HEK293T (cell line): Measurements from ENCODE around the gene MYO16.

Experiments
- ELF4 ChIP-seq: fragments of 450-650 bp; IDR thresholded peaks from 2 replicates; pipeline ENCODE4 v1.6.1; 2017; ENCODE audit warnings: antibody characterized with exemption
- FOXA1 ChIP-seq: fragments of 450-650 bp; IDR thresholded peaks from 2 replicates; pipeline ENCODE4 v1.6.1; 2016; ENCODE audit warnings: mild to moderate bottlenecking
- FOXK2 ChIP-seq: fragments of 450-650 bp; IDR thresholded peaks from 2 replicates; pipeline ENCODE4 v1.6.1; 2016; ENCODE audit warnings: mild to moderate bottlenecking
- FOXM1 ChIP-seq: fragments of 450-650 bp; IDR thresholded peaks from 2 replicates; pipeline ENCODE4 v1.6.1; 2017; ENCODE audit warnings: mild to moderate bottlenecking, borderline replicate concordance
- HDGF ChIP-seq: fragments of 450-650 bp; IDR thresholded peaks from 2 replicates; pipeline ENCODE4 v1.6.1; 2017; ENCODE audit warnings: antibody characterized with exemption, borderline replicate concordance
- L3MBTL2 ChIP-seq: fragments of 450-650 bp; conservative IDR thresholded peaks from 2 replicates; pipeline ENCODE4 v1.6.1; 2016; ENCODE audit warnings: mild to moderate bottlenecking
- NFRKB ChIP-seq: fragments of 450-650 bp; IDR thresholded peaks from 2 replicates; pipeline ENCODE4 v1.6.1; 2016; ENCODE audit warnings: mild to moderate bottlenecking, moderate library complexity
- SP1 ChIP-seq: fragments of 450-650 bp; IDR thresholded peaks from 2 replicates; pipeline ENCODE4 v1.6.1; 2017
- SUZ12 ChIP-seq: fragments of 450-650 bp; IDR thresholded peaks from 2 replicates; pipeline ENCODE4 v1.6.1; 2016; ENCODE audit warnings: mild to moderate bottlenecking
- TARDBP ChIP-seq: fragments of 450-650 bp; IDR thresholded peaks from 2 replicates; pipeline ENCODE4 v1.6.1; 2016
- ZNF384 ChIP-seq: fragments of 450-650 bp; IDR thresholded peaks from 2 replicates; pipeline ENCODE4 v1.6.1; 2016
- TF ChIP-seq, protein P1 (sequence below): fragments of 450-650 bp; IDR thresholded peaks from 2 replicates; pipeline ENCODE4 v1.6.1; 2016

GRCh38 chr13:108878732-108879131, 249.3 kb downstream of the MYO16 start:
- TF ChIP-seq L3MBTL2 (no peak), FOXK2 (no peak), FOXM1 (no peak), ZNF384 (no peak), SP1 (no peak), SUZ12 (no peak), TARDBP (no peak), ELF4 (no peak), HDGF (no peak), NFRKB (no peak), FOXA1 (no peak)
- TF ChIP-seq, protein P1, sequence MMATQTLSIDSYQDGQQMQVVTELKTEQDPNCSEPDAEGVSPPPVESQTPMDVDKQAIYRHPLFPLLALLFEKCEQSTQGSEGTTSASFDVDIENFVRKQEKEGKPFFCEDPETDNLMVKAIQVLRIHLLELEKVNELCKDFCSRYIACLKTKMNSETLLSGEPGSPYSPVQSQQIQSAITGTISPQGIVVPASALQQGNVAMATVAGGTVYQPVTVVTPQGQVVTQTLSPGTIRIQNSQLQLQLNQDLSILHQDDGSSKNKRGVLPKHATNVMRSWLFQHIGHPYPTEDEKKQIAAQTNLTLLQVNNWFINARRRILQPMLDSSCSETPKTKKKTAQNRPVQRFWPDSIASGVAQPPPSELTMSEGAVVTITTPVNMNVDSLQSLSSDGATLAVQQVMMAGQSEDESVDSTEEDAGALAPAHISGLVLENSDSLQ: no peak
